Keratinocyte (primary cell): ENCODE measurements around the gene LYVE1.

ENCODE experiments used
- CTCF ChIP-seq, 3 experiments: IDR thresholded peaks in 1 of 3; conservative IDR thresholded peaks in 1 of 3; optimal IDR thresholded peaks in 1 of 3; 2 replicates in 2 of 3; 3 replicates in 1 of 3; pipeline versions ENCODE3 to v1.5.1; 2011; ENCODE audit warnings: low read length in 3 of 3, mild to moderate bottlenecking in 3 of 3, moderate library complexity in 2 of 3, control low read depth in 1 of 3, inconsistent platforms in 1 of 3; ENCODE audit not compliant: insufficient read depth in 2 of 3; ENCODE audit errors: extremely low read depth in 1 of 3
- EZH2 ChIP-seq: IDR thresholded peaks from one replicate; pipeline ENCODE4 v1.6.1; 2012; ENCODE audit warnings: inconsistent platforms, mild to moderate bottlenecking, low read length, moderate library complexity

DNA sequence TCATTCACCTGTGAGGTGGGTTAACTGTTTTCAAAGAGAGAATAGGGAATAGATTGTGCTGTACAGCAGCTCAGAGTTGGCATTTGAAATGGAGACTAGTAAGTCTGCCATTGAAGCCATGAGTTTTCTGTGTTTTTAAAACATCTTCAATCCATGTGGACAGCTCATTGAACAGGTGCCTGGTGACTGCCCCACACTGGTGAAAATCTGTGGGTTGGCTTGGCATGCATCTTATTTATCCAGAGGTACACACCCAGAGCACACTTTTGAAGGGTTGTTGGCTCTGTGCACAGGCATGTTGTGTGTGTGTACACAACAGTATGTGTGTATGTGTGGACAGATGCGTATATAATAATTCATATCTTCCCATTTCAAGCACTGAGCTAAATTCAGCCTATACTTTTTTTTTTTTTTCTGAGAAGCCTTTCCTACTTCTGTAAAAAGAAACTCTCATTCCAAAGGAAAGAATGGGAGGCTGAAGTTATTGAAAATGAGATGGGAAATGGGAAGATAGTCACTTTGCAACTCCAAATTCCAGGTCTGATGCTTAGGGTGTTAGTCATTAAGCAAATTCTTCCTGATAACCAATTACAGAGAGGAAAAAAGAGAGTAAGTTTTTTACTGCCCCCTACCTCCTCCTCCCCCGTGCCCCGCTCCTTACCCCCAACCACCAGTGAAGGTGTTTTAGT, 7.0 kb upstream of the LYVE1 start:
- TF ChIP-seq CTCF (optimal IDR thresholded peaks at IDR 0.05 in 1 of 3, IDR thresholded peaks at IDR 0.05 in 1 of 3, conservative IDR thresholded peaks at IDR 0.05 in 1 of 3; ENCODE audit: extremely low read depth in 1 of 3, insufficient read depth in 2 of 3, low read length in 3 of 3) (no peak), EZH2 (no peak)
